Chondrocyte (in vitro differentiated cells): Measurements from ENCODE around the gene ULK4. TPM values are rescaled to one million over a fixed set of nuclear protein-coding genes. Genes with fewer than 3 reads are reported as not detected.
"Not testable (repeated sequence)": the region's sequence is repeated elsewhere in the genome, so short reads cannot be mapped to it uniquely, and the experiment has no call there.

Experiments
- DNase-seq: peaks from one replicate; pipeline ENCODE4 v3.0.0; 2021; ENCODE audit warnings: mixed read lengths, low spot score
- H3K27ac Mint-ChIP-seq: one replicate; pipeline ENCODE4 v1.8.0; 2021; ENCODE audit warnings: mild to moderate bottlenecking, moderate library complexity, mixed read lengths; ENCODE audit not compliant: unreplicated experiment
- H3K27me3 Mint-ChIP-seq: 2 replicates; pipeline ENCODE4 v1.8.0; 2021; ENCODE audit warnings: low read depth, mixed read lengths
- H3K36me3 Mint-ChIP-seq: 2 replicates; pipeline ENCODE4 v1.8.0; 2021; ENCODE audit warnings: low read depth, mixed read lengths
- H3K4me1 Mint-ChIP-seq: 2 replicates; pipeline ENCODE4 v1.8.0; 2021; ENCODE audit warnings: low read depth, mild to moderate bottlenecking, mixed read lengths
- H3K4me3 Mint-ChIP-seq: one replicate; pipeline ENCODE4 v1.8.0; 2021; ENCODE audit warnings: mild to moderate bottlenecking, moderate library complexity, mixed read lengths; ENCODE audit not compliant: unreplicated experiment
- H3K9me3 Mint-ChIP-seq: 2 replicates; pipeline ENCODE4 v1.8.0; 2021; ENCODE audit warnings: low read depth, mixed read lengths
- total RNA-seq: library from RNA; stranded (reverse); gene quantifications from 3 replicates; pipeline ENCODE4 v1.2.1, GENCODE V29; 2021
- TF ChIP-seq, protein P1 (sequence below): fragments of 200-600 bp; sonication (generic); IDR thresholded peaks from 2 replicates; pipeline ENCODE4 v1.5.0; 2021; ENCODE audit warnings: antibody characterized with exemption, mild to moderate bottlenecking, moderate library complexity

ULK4 gene
- total RNA-seq, 1 donor from 2014 or later: 9.1 TPM

DNA sequence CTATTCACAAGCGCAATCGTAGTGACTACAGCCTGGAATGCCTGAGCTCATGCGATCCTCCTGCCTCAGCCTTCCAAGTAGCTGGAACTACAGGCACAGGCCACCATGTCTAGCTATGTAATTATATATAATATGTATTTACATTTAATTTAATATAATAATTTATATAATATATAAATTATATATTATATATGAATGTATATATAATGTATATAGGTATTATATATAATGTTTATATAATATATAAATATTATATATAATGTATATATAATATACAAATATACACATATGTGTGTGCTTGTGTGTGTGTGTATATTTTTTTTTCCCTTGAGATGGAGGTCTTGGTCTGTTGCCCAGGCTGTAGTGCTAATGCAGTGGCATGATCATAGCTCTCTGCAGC lies 27.6 kb upstream of the ULK4 start:
- H3K27me3 Mint-ChIP-seq: no peaks in the 10 kb centered on the region
- TF ChIP-seq, protein P1, sequence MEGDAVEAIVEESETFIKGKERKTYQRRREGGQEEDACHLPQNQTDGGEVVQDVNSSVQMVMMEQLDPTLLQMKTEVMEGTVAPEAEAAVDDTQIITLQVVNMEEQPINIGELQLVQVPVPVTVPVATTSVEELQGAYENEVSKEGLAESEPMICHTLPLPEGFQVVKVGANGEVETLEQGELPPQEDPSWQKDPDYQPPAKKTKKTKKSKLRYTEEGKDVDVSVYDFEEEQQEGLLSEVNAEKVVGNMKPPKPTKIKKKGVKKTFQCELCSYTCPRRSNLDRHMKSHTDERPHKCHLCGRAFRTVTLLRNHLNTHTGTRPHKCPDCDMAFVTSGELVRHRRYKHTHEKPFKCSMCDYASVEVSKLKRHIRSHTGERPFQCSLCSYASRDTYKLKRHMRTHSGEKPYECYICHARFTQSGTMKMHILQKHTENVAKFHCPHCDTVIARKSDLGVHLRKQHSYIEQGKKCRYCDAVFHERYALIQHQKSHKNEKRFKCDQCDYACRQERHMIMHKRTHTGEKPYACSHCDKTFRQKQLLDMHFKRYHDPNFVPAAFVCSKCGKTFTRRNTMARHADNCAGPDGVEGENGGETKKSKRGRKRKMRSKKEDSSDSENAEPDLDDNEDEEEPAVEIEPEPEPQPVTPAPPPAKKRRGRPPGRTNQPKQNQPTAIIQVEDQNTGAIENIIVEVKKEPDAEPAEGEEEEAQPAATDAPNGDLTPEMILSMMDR: no peak
- no peak overlapping the region for H3K4me3 Mint-ChIP-seq
- no peaks in the 10 kb centered on the region for H3K9me3 Mint-ChIP-seq
- no peaks in the 10 kb centered on the region for H3K4me1 Mint-ChIP-seq
- no peak for DNase-seq
- H3K36me3 Mint-ChIP-seq: no peaks in the 10 kb centered on the region
- no peak overlapping the region for H3K27ac Mint-ChIP-seq

DNA sequence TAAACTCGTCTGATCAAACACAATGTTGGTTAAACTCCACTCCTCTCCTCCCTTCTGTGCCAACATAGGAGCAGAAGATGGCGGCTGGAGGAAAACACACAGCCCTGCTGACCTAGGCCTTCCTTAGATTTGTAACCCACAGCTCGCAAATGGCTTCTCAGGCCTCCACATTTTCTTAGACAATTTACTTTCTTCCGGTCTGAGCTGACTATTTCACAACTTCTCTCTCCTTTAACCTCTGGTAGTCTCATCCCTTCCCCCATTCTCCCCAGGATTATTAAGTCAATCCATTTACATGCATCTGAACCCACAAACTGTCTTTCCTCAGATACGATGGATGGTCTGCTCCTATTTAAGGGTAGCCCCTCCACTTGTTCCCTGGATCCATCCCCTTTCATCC lies 25.7 kb upstream of the ULK4 start:
- H3K4me1 Mint-ChIP-seq: no peaks in the 10 kb centered on the region
- TF ChIP-seq, protein P1: no peak
- no peaks in the 10 kb centered on the region for H3K36me3 Mint-ChIP-seq
- no peak overlapping the region for H3K27ac Mint-ChIP-seq
- no peak overlapping the region for H3K4me3 Mint-ChIP-seq
- H3K27me3 Mint-ChIP-seq: no peaks in the 10 kb centered on the region
- no peak for DNase-seq
- no peaks in the 10 kb centered on the region for H3K9me3 Mint-ChIP-seq

DNA sequence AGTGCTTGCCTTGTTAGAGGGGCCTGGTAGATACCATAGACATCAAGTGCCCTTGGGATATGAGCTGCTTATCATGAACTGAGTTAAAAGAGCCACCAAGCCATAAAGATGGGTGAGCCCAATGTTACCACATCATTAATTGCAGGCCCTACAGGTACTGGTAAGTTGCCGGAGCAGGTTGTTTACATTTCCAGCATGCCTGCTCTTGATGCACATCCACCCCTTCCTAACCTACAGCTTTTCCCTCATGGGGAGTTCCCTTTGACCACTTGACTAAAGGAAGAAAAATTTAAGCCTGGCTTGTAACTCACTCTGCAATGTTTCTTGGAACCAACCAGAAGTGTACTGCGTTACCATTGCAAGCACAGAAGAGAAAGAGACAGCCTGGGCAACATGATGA lies 24.7 kb upstream of the ULK4 start:
- Mint-ChIP-seq H3K4me3 (no peak overlapping the region), H3K27me3 (no peaks in the 10 kb centered on the region), H3K27ac (no peak overlapping the region)

DNA sequence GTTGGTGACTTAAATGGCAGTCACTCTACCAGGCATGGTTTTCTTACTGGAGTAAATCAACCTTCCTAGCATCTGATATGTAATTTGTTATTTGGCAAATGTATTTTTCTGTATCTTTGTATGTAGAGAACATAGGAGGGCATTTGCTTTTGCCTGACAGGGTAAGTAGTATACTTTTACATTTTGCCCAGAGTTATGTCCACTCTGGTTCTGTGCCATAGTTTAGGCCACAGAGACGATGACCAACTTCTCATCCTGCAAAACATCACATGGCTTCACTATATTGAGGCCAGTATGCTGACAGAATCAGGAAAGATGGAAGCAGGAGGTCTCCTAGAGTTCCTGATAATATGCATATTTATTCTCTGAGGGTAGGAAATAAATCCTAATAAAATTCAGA lies 23.1 kb upstream of the ULK4 start:
- no peak overlapping the region for H3K27ac Mint-ChIP-seq
- H3K27me3 Mint-ChIP-seq: no peaks in the 10 kb centered on the region
- TF ChIP-seq, protein P1: no peak
- no peak for DNase-seq
- no peaks in the 10 kb centered on the region for H3K36me3 Mint-ChIP-seq
- no peaks in the 10 kb centered on the region for H3K4me1 Mint-ChIP-seq
- H3K4me3 Mint-ChIP-seq: no peak overlapping the region
- no peaks in the 10 kb centered on the region for H3K9me3 Mint-ChIP-seq

More for the DNA sequence above, 24.7 kb upstream of the ULK4 start:
- Mint-ChIP-seq H3K36me3 (no peaks in the 10 kb centered on the region), H3K9me3 (no peaks in the 10 kb centered on the region), H3K4me1 (no peaks in the 10 kb centered on the region)
- TF ChIP-seq, protein P1: no peak
- DNase-seq: no peak

DNA sequence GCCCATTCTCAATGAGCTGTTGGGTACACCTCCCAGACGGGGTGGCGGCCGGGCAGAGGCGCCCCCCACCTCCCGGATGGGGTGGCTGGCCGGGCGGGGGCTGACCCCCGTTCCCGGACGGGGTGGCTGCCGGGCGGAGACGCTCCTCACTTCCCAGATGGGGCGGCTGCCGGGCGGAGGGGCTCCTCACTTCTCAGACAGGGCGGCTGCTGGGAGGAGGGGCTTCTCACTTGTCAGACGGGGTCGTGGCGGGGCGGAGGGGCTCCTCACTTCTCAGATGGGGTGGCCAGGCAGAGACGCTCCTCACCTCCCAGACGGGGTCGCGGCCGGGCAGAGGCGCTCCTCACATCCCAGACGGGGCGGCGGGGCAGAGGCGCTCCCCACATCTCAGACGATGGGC lies 21.2 kb upstream of the ULK4 start:
- H3K27me3 Mint-ChIP-seq, DNase-seq, H3K36me3 Mint-ChIP-seq, H3K4me1 Mint-ChIP-seq, H3K4me3 Mint-ChIP-seq, H3K9me3 Mint-ChIP-seq, H3K27ac Mint-ChIP-seq: not testable (repeated sequence)

DNA sequence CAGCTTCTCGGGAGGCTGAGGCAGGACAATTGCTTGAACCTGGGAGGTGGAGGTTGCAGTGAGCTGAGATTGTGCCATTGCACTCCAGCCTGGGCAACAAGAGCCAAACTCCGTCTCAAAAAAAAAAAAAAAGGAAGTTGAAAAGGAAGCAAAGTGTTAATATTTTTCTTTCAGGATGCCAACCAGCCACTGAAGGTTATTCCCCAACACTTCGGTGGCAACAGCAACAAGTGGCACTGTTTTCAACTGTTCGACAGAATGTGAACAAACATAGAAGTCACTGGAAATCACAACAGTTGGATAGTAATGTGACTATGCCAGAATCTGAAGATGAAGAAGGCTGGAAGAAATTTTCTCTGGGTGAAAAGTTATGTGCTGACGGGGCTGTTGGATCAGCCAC lies 15.5 kb upstream of the ULK4 start:
- not testable (repeated sequence) for H3K27me3 Mint-ChIP-seq, H3K27ac Mint-ChIP-seq, DNase-seq, H3K4me3 Mint-ChIP-seq, H3K9me3 Mint-ChIP-seq, H3K36me3 Mint-ChIP-seq
- peaks cover 11% of the 10 kb centered on the region for H3K4me1 Mint-ChIP-seq
